HEK293 (cell line): ENCODE data around the gene BPIFB4.

Experiments
- CTCF ChIP-seq: fragments of 450-650 bp; formaldehyde crosslinking; IDR thresholded peaks from 2 replicates; pipeline ENCODE4 v1.5.1; 2016; ENCODE audit warnings: missing biosample characterization, missing genetic modification characterization
- PBX3 ChIP-seq: sonication (generic); formaldehyde crosslinking; IDR thresholded peaks from 2 replicates; pipeline ENCODE4 v1.8.1; 2022; ENCODE audit warnings: mild to moderate bottlenecking, moderate library complexity, missing genetic modification reagents
- YY1 ChIP-seq: fragments of 450-650 bp; formaldehyde crosslinking; IDR thresholded peaks from 2 replicates; pipeline ENCODE4 v1.5.1; 2018; ENCODE audit warnings: missing biosample characterization, missing genetic modification characterization
- ZBTB1 ChIP-seq: fragments of 450-650 bp; formaldehyde crosslinking; IDR thresholded peaks from 2 replicates; pipeline ENCODE4 v1.5.1; 2016; ENCODE audit warnings: missing biosample characterization, missing genetic modification characterization
- ZBTB21 ChIP-seq: fragments of 450-650 bp; formaldehyde crosslinking; IDR thresholded peaks from 2 replicates; pipeline ENCODE4 v1.5.1; 2017; ENCODE audit warnings: missing biosample characterization, missing genetic modification characterization
- ZNF140 ChIP-seq: fragments of 450-650 bp; formaldehyde crosslinking; IDR thresholded peaks from 2 replicates; pipeline ENCODE4 v1.5.1; 2016; ENCODE audit warnings: missing biosample characterization, missing genetic modification characterization
- ZNF2 ChIP-seq: fragments of 450-650 bp; formaldehyde crosslinking; IDR thresholded peaks from 2 replicates; pipeline ENCODE4 v1.5.1; 2016; ENCODE audit warnings: missing biosample characterization, missing genetic modification characterization
- ZNF239 ChIP-seq: fragments of 450-650 bp; formaldehyde crosslinking; IDR thresholded peaks from 2 replicates; pipeline ENCODE4 v1.5.1; 2016; ENCODE audit warnings: missing biosample characterization, missing genetic modification characterization
- ZNF776 ChIP-seq: fragments of 450-650 bp; formaldehyde crosslinking; IDR thresholded peaks from 2 replicates; pipeline ENCODE4 v1.5.0; 2017; ENCODE audit warnings: missing biosample characterization, missing genetic modification characterization, borderline replicate concordance

GRCh38 chr20:33072813-33073212 lies 6.6 kb upstream of the BPIFB4 start:
- TF ChIP-seq ZBTB1, result no peak
- no peak for TF ChIP-seq CTCF (tag by site-specific recombination)
- TF ChIP-seq ZNF239 (tag by site-specific recombination), result no peak
- no peak for TF ChIP-seq ZNF140 (tag by site-specific recombination)
- TF ChIP-seq YY1 (tag by site-specific recombination), result no peak
- no peak for TF ChIP-seq PBX3
- TF ChIP-seq ZNF776 (tag by site-specific recombination), result no peak
- no peak for TF ChIP-seq ZNF2 (tag by site-specific recombination)
- TF ChIP-seq ZBTB21 (tag by site-specific recombination), result no peak
